Neural cell (in vitro differentiated cells): ENCODE data around the gene DNAH6. TPM values are rescaled to one million over a fixed set of nuclear protein-coding genes. Genes with fewer than 3 reads are reported as not detected.

ENCODE experiments used
- H2AFZ ChIP-seq: fragments of 200-600, 300-800 bp; sonication (generic), shearing (Covaris generic); 2 replicates; pipeline ENCODE4 v1.6.0; 2014; ENCODE audit warnings: low read depth, mild to moderate bottlenecking, antibody characterized with exemption, low read length, moderate library complexity
- H3F3A ChIP-seq: fragments of 200-600 bp; shearing (Covaris generic); 2 replicates; pipeline ENCODE4 v1.6.1; 2016; ENCODE audit warnings: mild to moderate bottlenecking, moderate library complexity, mixed read lengths, antibody characterized with exemption, low read length; ENCODE audit not compliant: insufficient read depth, poor library complexity, severe bottlenecking
- H3K27ac ChIP-seq: fragments of 200-600, 300-800 bp; sonication (generic), shearing (Covaris generic); 2 replicates; pipeline ENCODE4 v1.5.1; 2014; ENCODE audit warnings: mild to moderate bottlenecking, low read length, moderate library complexity
- H3K27me3 ChIP-seq: fragments of 300-800, 200-600 bp; sonication (generic), shearing (Covaris generic); 2 replicates; pipeline ENCODE4 v1.6.0; 2014; ENCODE audit warnings: mild to moderate bottlenecking, low read depth, low read length, moderate library complexity; ENCODE audit not compliant: insufficient read depth
- H3K36me3 ChIP-seq: fragments of 300-800, 200-600 bp; sonication (generic), shearing (Covaris generic); 2 replicates; pipeline ENCODE4 v1.5.1; 2014; ENCODE audit warnings: mild to moderate bottlenecking, antibody characterized with exemption, low read length, moderate library complexity; ENCODE audit not compliant: insufficient read depth
- H3K4me2 ChIP-seq: fragments of 300-800, 200-600 bp; sonication (generic), shearing (Covaris generic); 2 replicates; pipeline ENCODE4 v1.6.0; 2014; ENCODE audit warnings: mild to moderate bottlenecking, low read length
- H3K4me3 ChIP-seq: fragments of 300-800, 200-600 bp; sonication (generic), shearing (Covaris generic); 2 replicates; pipeline ENCODE4 v1.5.1; 2014; ENCODE audit warnings: mild to moderate bottlenecking, low read length, moderate library complexity
- H3K79me2 ChIP-seq: fragments of 200-600 bp; shearing (Covaris generic); replicated peaks from 2 replicates; pipeline ENCODE4 v1.6.0; 2014; ENCODE audit warnings: mild to moderate bottlenecking, low read length, moderate library complexity; ENCODE audit not compliant: insufficient read depth
- H3K9ac ChIP-seq: fragments of 300-800, 200-600 bp; sonication (generic), shearing (Covaris generic); 2 replicates; pipeline ENCODE4 v1.6.1; 2016; ENCODE audit warnings: mild to moderate bottlenecking, low read length, mixed read lengths
- H3K9me2 ChIP-seq: fragments of 200-600 bp; shearing (Covaris generic); 2 replicates; pipeline ENCODE4 v1.6.1; 2016; ENCODE audit warnings: mild to moderate bottlenecking, low read length, mixed read lengths; ENCODE audit not compliant: insufficient read depth
- H3K9me3 ChIP-seq: fragments of 200-600, 300-800 bp; sonication (generic), shearing (Covaris generic); 2 replicates; pipeline ENCODE4 v1.6.1; 2016; ENCODE audit warnings: mild to moderate bottlenecking, mixed run types, low read length, moderate library complexity, mixed read lengths
- H4K20me1 ChIP-seq: fragments of 200-600 bp; shearing (Covaris generic); 2 replicates; pipeline ENCODE4 v1.6.1; 2016; ENCODE audit warnings: mild to moderate bottlenecking, mixed run types; ENCODE audit not compliant: insufficient read depth
- EP300 ChIP-seq: fragments of 450-650 bp; conservative IDR thresholded peaks from 2 replicates; pipeline ENCODE4 v1.6.1; 2014; ENCODE audit warnings: antibody characterized with exemption, mild to moderate bottlenecking, moderate library complexity; ENCODE audit not compliant: poor library complexity, severe bottlenecking
- EZH2 ChIP-seq: fragments of 200-600, 300-800 bp; shearing (Covaris generic), sonication (generic); IDR thresholded peaks from 2 replicates; pipeline ENCODE4 v1.6.1; 2014; ENCODE audit warnings: antibody characterized with exemption, low read length, borderline replicate concordance, mild to moderate bottlenecking; ENCODE audit not compliant: insufficient read depth, poor library complexity, severe bottlenecking
- MXI1 ChIP-seq: fragments of 450-650 bp; conservative IDR thresholded peaks from 2 replicates; pipeline ENCODE4 v1.6.1; 2014; ENCODE audit warnings: antibody characterized with exemption, mild to moderate bottlenecking; ENCODE audit not compliant: poor library complexity, severe bottlenecking
- POLR2AphosphoS5 ChIP-seq: IDR thresholded peaks from 2 replicates; pipeline ENCODE4 v1.6.1; 2012
- RAD21 ChIP-seq: fragments of 450-650 bp; conservative IDR thresholded peaks from 2 replicates; pipeline ENCODE4 v1.6.1; 2014; ENCODE audit warnings: antibody characterized with exemption, mild to moderate bottlenecking, moderate library complexity
- SMC3 ChIP-seq: fragments of 450-650 bp; conservative IDR thresholded peaks from 2 replicates; pipeline ENCODE4 v1.6.1; 2014; ENCODE audit warnings: antibody characterized with exemption, mild to moderate bottlenecking, moderate library complexity; ENCODE audit not compliant: poor library complexity
- TAF1 ChIP-seq: IDR thresholded peaks from 2 replicates; pipeline ENCODE4 v1.6.1; 2012; ENCODE audit warnings: low read depth
- polyA plus RNA-seq: library from polyadenylated mRNA; depleted of rRNA; stranded (reverse); fragments of >200 nt; gene quantifications from 2 replicates; pipeline ENCODE4 v1.2.3, GENCODE V29; 2014
- TF ChIP-seq, protein P1 (sequence below): fragments of 450-650 bp; IDR thresholded peaks from 2 replicates; pipeline ENCODE4 v1.5.1; 2014; ENCODE audit warnings: antibody characterized with exemption, mild to moderate bottlenecking, moderate library complexity; ENCODE audit not compliant: poor library complexity, severe bottlenecking
- TF ChIP-seq, protein P2 (sequence below): IDR thresholded peaks from 2 replicates; pipeline ENCODE4 v1.6.1; 2012; ENCODE audit warnings: borderline replicate concordance

The DNAH6 gene
- polyA plus RNA-seq, 1 donor from 2014 or later: 2.1 TPM

DNA sequence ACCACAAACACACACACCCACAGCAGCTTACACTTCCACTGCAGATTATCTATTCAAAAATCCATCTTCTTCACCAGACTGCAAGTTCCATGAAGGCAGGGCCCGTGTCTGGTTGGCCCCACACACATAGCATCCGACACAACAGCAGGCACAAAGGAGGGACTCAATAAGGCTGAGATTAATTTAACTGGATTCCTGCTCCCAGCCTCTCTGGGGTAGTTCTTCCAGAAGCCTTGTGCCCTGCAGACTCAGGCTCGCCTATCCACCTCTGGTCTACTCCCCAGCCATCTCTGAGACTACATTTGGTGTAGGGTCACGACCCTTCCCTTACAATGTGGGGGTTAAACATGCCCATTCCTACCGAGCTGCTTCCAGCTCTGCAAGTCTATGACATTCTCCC lies 306.9 kb downstream of the DNAH6 start:
- no peaks in the 10 kb centered on the region for H3K9me2 ChIP-seq
- H3K79me2 ChIP-seq: no peaks in the 10 kb centered on the region
- H3K4me2 ChIP-seq: no peak overlapping the region
- no peak overlapping the region for H3K4me3 ChIP-seq
- TF ChIP-seq POLR2AphosphoS5: no peak
- TF ChIP-seq TAF1: no peak
- TF ChIP-seq, protein P1, sequence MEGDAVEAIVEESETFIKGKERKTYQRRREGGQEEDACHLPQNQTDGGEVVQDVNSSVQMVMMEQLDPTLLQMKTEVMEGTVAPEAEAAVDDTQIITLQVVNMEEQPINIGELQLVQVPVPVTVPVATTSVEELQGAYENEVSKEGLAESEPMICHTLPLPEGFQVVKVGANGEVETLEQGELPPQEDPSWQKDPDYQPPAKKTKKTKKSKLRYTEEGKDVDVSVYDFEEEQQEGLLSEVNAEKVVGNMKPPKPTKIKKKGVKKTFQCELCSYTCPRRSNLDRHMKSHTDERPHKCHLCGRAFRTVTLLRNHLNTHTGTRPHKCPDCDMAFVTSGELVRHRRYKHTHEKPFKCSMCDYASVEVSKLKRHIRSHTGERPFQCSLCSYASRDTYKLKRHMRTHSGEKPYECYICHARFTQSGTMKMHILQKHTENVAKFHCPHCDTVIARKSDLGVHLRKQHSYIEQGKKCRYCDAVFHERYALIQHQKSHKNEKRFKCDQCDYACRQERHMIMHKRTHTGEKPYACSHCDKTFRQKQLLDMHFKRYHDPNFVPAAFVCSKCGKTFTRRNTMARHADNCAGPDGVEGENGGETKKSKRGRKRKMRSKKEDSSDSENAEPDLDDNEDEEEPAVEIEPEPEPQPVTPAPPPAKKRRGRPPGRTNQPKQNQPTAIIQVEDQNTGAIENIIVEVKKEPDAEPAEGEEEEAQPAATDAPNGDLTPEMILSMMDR: no peak
- TF ChIP-seq EP300: no peak
- TF ChIP-seq SMC3: no peak
- TF ChIP-seq MXI1: no peak
- no peak for TF ChIP-seq EZH2
- no peak for TF ChIP-seq RAD21
- no peaks in the 10 kb centered on the region for H3K9me3 ChIP-seq
- H3K9ac ChIP-seq: no peak overlapping the region
- H4K20me1 ChIP-seq: no peaks in the 10 kb centered on the region
- no peaks in the 10 kb centered on the region for H3F3A ChIP-seq
- H3K27ac ChIP-seq: no peak overlapping the region
- no peak overlapping the region for H2AFZ ChIP-seq
- H3K27me3 ChIP-seq: no peaks in the 10 kb centered on the region
- H3K36me3 ChIP-seq: no peaks in the 10 kb centered on the region

DNA sequence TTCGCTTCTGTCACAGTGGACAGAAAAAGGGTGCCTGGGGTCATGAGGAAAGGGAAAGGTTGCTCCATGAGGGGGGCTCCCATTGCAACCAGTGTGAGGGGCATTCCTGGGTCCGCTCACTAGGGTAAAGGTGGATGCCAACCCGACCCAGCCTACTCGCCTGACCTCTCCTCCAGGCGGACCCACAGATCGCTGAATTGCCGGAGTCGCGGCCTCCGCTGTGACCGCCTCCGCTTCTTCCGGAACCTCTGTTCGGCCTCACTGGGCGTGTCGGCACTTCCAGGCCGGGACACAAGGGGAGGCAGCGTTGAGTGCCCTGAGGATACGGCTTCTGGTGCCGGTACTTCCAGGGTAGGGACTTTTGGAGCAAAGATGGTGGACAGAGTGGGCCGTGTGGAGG lies 307.5 kb downstream of the DNAH6 start:
- H3K9me3 ChIP-seq: no peaks in the 10 kb centered on the region
- H4K20me1 ChIP-seq: no peaks in the 10 kb centered on the region
- no peaks in the 10 kb centered on the region for H3F3A ChIP-seq
- H3K4me3 ChIP-seq: no peak overlapping the region
- TF ChIP-seq EP300 (no peak), MXI1 (no peak), RAD21 (no peak), TAF1 (no peak), POLR2AphosphoS5 (no peak), SMC3 (no peak), EZH2 (no peak)
- TF ChIP-seq, protein P1: no peak
- TF ChIP-seq, protein P2, sequence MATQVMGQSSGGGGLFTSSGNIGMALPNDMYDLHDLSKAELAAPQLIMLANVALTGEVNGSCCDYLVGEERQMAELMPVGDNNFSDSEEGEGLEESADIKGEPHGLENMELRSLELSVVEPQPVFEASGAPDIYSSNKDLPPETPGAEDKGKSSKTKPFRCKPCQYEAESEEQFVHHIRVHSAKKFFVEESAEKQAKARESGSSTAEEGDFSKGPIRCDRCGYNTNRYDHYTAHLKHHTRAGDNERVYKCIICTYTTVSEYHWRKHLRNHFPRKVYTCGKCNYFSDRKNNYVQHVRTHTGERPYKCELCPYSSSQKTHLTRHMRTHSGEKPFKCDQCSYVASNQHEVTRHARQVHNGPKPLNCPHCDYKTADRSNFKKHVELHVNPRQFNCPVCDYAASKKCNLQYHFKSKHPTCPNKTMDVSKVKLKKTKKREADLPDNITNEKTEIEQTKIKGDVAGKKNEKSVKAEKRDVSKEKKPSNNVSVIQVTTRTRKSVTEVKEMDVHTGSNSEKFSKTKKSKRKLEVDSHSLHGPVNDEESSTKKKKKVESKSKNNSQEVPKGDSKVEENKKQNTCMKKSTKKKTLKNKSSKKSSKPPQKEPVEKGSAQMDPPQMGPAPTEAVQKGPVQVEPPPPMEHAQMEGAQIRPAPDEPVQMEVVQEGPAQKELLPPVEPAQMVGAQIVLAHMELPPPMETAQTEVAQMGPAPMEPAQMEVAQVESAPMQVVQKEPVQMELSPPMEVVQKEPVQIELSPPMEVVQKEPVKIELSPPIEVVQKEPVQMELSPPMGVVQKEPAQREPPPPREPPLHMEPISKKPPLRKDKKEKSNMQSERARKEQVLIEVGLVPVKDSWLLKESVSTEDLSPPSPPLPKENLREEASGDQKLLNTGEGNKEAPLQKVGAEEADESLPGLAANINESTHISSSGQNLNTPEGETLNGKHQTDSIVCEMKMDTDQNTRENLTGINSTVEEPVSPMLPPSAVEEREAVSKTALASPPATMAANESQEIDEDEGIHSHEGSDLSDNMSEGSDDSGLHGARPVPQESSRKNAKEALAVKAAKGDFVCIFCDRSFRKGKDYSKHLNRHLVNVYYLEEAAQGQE: no peak
- H3K9ac ChIP-seq: no peak overlapping the region
- H3K79me2 ChIP-seq: no peaks in the 10 kb centered on the region
- H3K27ac ChIP-seq: no peak overlapping the region
- H3K9me2 ChIP-seq: no peaks in the 10 kb centered on the region
- H3K27me3 ChIP-seq: no peaks in the 10 kb centered on the region
- H2AFZ ChIP-seq: no peak overlapping the region
- H3K36me3 ChIP-seq: no peaks in the 10 kb centered on the region
- no peak overlapping the region for H3K4me2 ChIP-seq
